ENCODE results near the gene LRMDA. TPM values are rescaled to one million over a fixed set of nuclear protein-coding genes. Genes with fewer than 3 reads are reported as not detected.

Gene LRMDA
- total RNA-seq, 2 experiments from 2014 or later, result not detected

GRCh38 chr10:76311752-76312636, 880.6 kb downstream of the LRMDA start:
- peak in 1 of 14 experiments; percentile 2 for DNase-seq

GRCh38 chr10:76315240-76315639, 883.8 kb downstream of the LRMDA start:
- no peaks in the 10 kb centered on the region for H3K27me3 ChIP-seq (ENCODE audit: control insufficient read depth in 1 of 2, insufficient read depth in 2 of 2, low read length in 2 of 2)
- no peaks in the 10 kb centered on the region for H3K4me1 ChIP-seq (ENCODE audit: insufficient read depth, low read length)
- peaks cover 4 to 16% of the 10 kb centered on the region in 2 experiments for H3K9me3 ChIP-seq (ENCODE audit: control insufficient read depth in 1 of 2, insufficient read depth in 1 of 2, low read length in 2 of 2)
- intact Hi-C loops (cut with DNase I, micrococcal nuclease), result no loop called here
- H3K27me3 Mint-ChIP-seq, result no peaks in the 10 kb centered on the region
- no peak overlapping the region for H3K27ac ChIP-seq (ENCODE audit: low read depth in 1 of 2, low read length in 2 of 2)
- CTCF ChIA-PET, result no interaction called here
- POLR2A ChIA-PET, result no interaction called here
- no peak for ATAC-seq (ENCODE audit: poor library complexity)
- no peak overlapping the region for H3K4me3 ChIP-seq (ENCODE audit: low read length)
- no peaks in the 10 kb centered on the region for H3K36me3 ChIP-seq (ENCODE audit: insufficient read depth, low read length)
- no peak overlapping the region for H3K27ac Mint-ChIP-seq
- H3K9me3 Mint-ChIP-seq, result no peaks in the 10 kb centered on the region
- H3K4me1 Mint-ChIP-seq (ENCODE audit: low read depth), result no peaks in the 10 kb centered on the region
- no peak for TF ChIP-seq CTCF (IDR thresholded peaks at IDR 0.05)
- no peaks in the 10 kb centered on the region for H3K36me3 Mint-ChIP-seq (ENCODE audit: low read depth)
- peak in 1 of 14 experiments; percentile 8 for DNase-seq
- no peak overlapping the region for H3K4me3 Mint-ChIP-seq

More at GRCh38 chr10:76311752-76312636, 880.6 kb downstream of the LRMDA start:
- H3K9me3 Mint-ChIP-seq, result no peaks in the 10 kb centered on the region
- POLR2A ChIA-PET, result no interaction called here
- CTCF ChIA-PET, result no interaction called here
- H3K27me3 ChIP-seq (ENCODE audit: control insufficient read depth in 1 of 2, insufficient read depth in 2 of 2, low read length in 2 of 2), result no peaks in the 10 kb centered on the region
- H3K9me3 ChIP-seq (ENCODE audit: control insufficient read depth in 1 of 2, insufficient read depth in 1 of 2, low read length in 2 of 2), result peaks cover 3 to 16% of the 10 kb centered on the region in 2 experiments
- ATAC-seq (ENCODE audit: poor library complexity), result no peak
- H3K4me3 Mint-ChIP-seq, result no peak overlapping the region
- H3K27ac ChIP-seq (ENCODE audit: low read depth in 1 of 2, low read length in 2 of 2), result no peak overlapping the region
- no peaks in the 10 kb centered on the region for H3K4me1 Mint-ChIP-seq (ENCODE audit: low read depth)
- no peaks in the 10 kb centered on the region for H3K4me1 ChIP-seq (ENCODE audit: insufficient read depth, low read length)
- H3K36me3 ChIP-seq (ENCODE audit: insufficient read depth, low read length), result no peaks in the 10 kb centered on the region
- TF ChIP-seq CTCF (IDR thresholded peaks at IDR 0.05), result peak; percentile 11
- H3K36me3 Mint-ChIP-seq (ENCODE audit: low read depth), result no peaks in the 10 kb centered on the region
- no peak overlapping the region for H3K27ac Mint-ChIP-seq
- H3K4me3 ChIP-seq (ENCODE audit: low read length), result no peak overlapping the region
- H3K27me3 Mint-ChIP-seq, result peaks cover 6% of the 10 kb centered on the region
- intact Hi-C loops (cut with DNase I, micrococcal nuclease), result no loop called here

- no peak for DNase-seq
- H3K9me3 ChIP-seq (ENCODE audit: control insufficient read depth in 1 of 2, insufficient read depth in 1 of 2, low read length in 2 of 2), result peaks cover 4 to 16% of the 10 kb centered on the region in 2 experiments
- no peaks in the 10 kb centered on the region for H3K9me3 Mint-ChIP-seq
- intact Hi-C loops (cut with DNase I, micrococcal nuclease), result no loop called here
- H3K36me3 Mint-ChIP-seq (ENCODE audit: low read depth), result no peaks in the 10 kb centered on the region
- no peaks in the 10 kb centered on the region for H3K27me3 ChIP-seq (ENCODE audit: control insufficient read depth in 1 of 2, insufficient read depth in 2 of 2, low read length in 2 of 2)
- no peak for TF ChIP-seq CTCF (IDR thresholded peaks at IDR 0.05)
- H3K4me3 Mint-ChIP-seq, result no peak overlapping the region
- ChIA-PET CTCF (no interaction called here), POLR2A (no interaction called here)
- no peaks in the 10 kb centered on the region for H3K4me1 ChIP-seq (ENCODE audit: insufficient read depth, low read length)
- H3K27me3 Mint-ChIP-seq, result no peaks in the 10 kb centered on the region
- no peak overlapping the region for H3K4me3 ChIP-seq (ENCODE audit: low read length)
- no peaks in the 10 kb centered on the region for H3K4me1 Mint-ChIP-seq (ENCODE audit: low read depth)
- ATAC-seq (ENCODE audit: poor library complexity), result no peak
- no peak overlapping the region for H3K27ac Mint-ChIP-seq
- no peak overlapping the region for H3K27ac ChIP-seq (ENCODE audit: low read depth in 1 of 2, low read length in 2 of 2)
- H3K36me3 ChIP-seq (ENCODE audit: insufficient read depth, low read length), result no peaks in the 10 kb centered on the region
These were observed 884.8 kb downstream of the LRMDA start for GRCh38 chr10:76316234-76316633.
